ENCODE measurements around the gene SLC17A8.
"Not testable (repeated sequence)": the region's sequence is repeated elsewhere in the genome, so short reads cannot be mapped to it uniquely, and the experiment has no call there.

SLC17A8 gene

GRCh38 chr12:100356644-100357223, at the start of gene SLC17A8:
Gene SLC17A8 (plus strand): TSS chr12:100357074. CDS start chr12:100357392, 318 bp downstream.
- Histone ChIP-seq H3K9ac (ENCODE audit: low read depth, low read length) (no peak within 1 kb of the TSS), H3K4me3 (ENCODE audit: low read depth, low read length) (no peak within 1 kb of the TSS)

GRCh38 chr12:100308138-100308537, 48.7 kb upstream of the SLC17A8 start:
- not testable (repeated sequence) for H3K27ac ChIP-seq (ENCODE audit: low read depth, low read length); H3K27me3 ChIP-seq (ENCODE audit: control insufficient read depth, insufficient read depth, low read length); H3K9me3 ChIP-seq (ENCODE audit: control insufficient read depth, insufficient read depth, low read length); H3K9ac ChIP-seq (ENCODE audit: low read depth, low read length); H3K4me1 ChIP-seq (ENCODE audit: control insufficient read depth, insufficient read depth, low read length); H3K4me3 ChIP-seq (ENCODE audit: low read depth, low read length)
- H3K36me3 ChIP-seq (ENCODE audit: control insufficient read depth, insufficient read depth, low read length) = peaks cover 29% of the 10 kb centered on the region

More at GRCh38 chr12:100356644-100357223, at the start of gene SLC17A8:
- Histone ChIP-seq H3K36me3 (ENCODE audit: control insufficient read depth, insufficient read depth, low read length) (no peaks in the 10 kb centered on the region), H3K27ac (ENCODE audit: low read depth, low read length) (no peak within 1 kb of the TSS), H3K4me1 (ENCODE audit: control insufficient read depth, insufficient read depth, low read length) (peaks cover 15% of the 10 kb centered on the region), H3K9me3 (ENCODE audit: control insufficient read depth, insufficient read depth, low read length) (no peaks in the 10 kb centered on the region), H3K27me3 (ENCODE audit: control insufficient read depth, insufficient read depth, low read length) (no peaks in the 10 kb centered on the region)

- no peak overlapping the region for H3K4me3 ChIP-seq (ENCODE audit: low read depth, low read length)
- peaks cover 54% of the 10 kb centered on the region for H3K36me3 ChIP-seq (ENCODE audit: control insufficient read depth, insufficient read depth, low read length)
- no peak overlapping the region for H3K27ac ChIP-seq (ENCODE audit: low read depth, low read length)
- no peak overlapping the region for H3K9ac ChIP-seq (ENCODE audit: low read depth, low read length)
- no peaks in the 10 kb centered on the region for H3K27me3 ChIP-seq (ENCODE audit: control insufficient read depth, insufficient read depth, low read length)
- no peaks in the 10 kb centered on the region for H3K4me1 ChIP-seq (ENCODE audit: control insufficient read depth, insufficient read depth, low read length)
- no peaks in the 10 kb centered on the region for H3K9me3 ChIP-seq (ENCODE audit: control insufficient read depth, insufficient read depth, low read length)
These were observed 45.6 kb upstream of the SLC17A8 start for GRCh38 chr12:100311317-100311716.

GRCh38 chr12:100317371-100317770, 39.5 kb upstream of the SLC17A8 start:
- H3K4me1 ChIP-seq (ENCODE audit: control insufficient read depth, insufficient read depth, low read length) = no peaks in the 10 kb centered on the region
- H3K4me3 ChIP-seq (ENCODE audit: low read depth, low read length) = no peak overlapping the region
- H3K36me3 ChIP-seq (ENCODE audit: control insufficient read depth, insufficient read depth, low read length) = peaks cover 76% of the 10 kb centered on the region
- H3K27ac ChIP-seq (ENCODE audit: low read depth, low read length) = no peak overlapping the region
- no peaks in the 10 kb centered on the region for H3K9me3 ChIP-seq (ENCODE audit: control insufficient read depth, insufficient read depth, low read length)
- H3K9ac ChIP-seq (ENCODE audit: low read depth, low read length) = no peak overlapping the region
- no peaks in the 10 kb centered on the region for H3K27me3 ChIP-seq (ENCODE audit: control insufficient read depth, insufficient read depth, low read length)

- Histone ChIP-seq H3K36me3 (ENCODE audit: control insufficient read depth, insufficient read depth, low read length) (peaks cover 49% of the 10 kb centered on the region), H3K4me3 (ENCODE audit: low read depth, low read length) (no peak overlapping the region), H3K4me1 (ENCODE audit: control insufficient read depth, insufficient read depth, low read length) (peaks cover 15% of the 10 kb centered on the region), H3K27ac (ENCODE audit: low read depth, low read length) (no peak overlapping the region), H3K9me3 (ENCODE audit: control insufficient read depth, insufficient read depth, low read length) (no peaks in the 10 kb centered on the region), H3K9ac (ENCODE audit: low read depth, low read length) (no peak overlapping the region), H3K27me3 (ENCODE audit: control insufficient read depth, insufficient read depth, low read length) (no peaks in the 10 kb centered on the region)
These were observed 32.4 kb upstream of the SLC17A8 start for GRCh38 chr12:100324498-100324897.

GRCh38 chr12:100326208-100326607, 30.7 kb upstream of the SLC17A8 start:
- Histone ChIP-seq H3K9ac (ENCODE audit: low read depth, low read length) (no peak overlapping the region; the same call in 1 of the 2 replicates), H3K9me3 (ENCODE audit: control insufficient read depth, insufficient read depth, low read length) (no peaks in the 10 kb centered on the region), H3K27ac (ENCODE audit: low read depth, low read length) (no peak overlapping the region), H3K4me3 (ENCODE audit: low read depth, low read length) (peak overlapping the region; percentile 4; the same call in 1 of the 2 replicates), H3K4me1 (ENCODE audit: control insufficient read depth, insufficient read depth, low read length) (peaks cover 15% of the 10 kb centered on the region), H3K27me3 (ENCODE audit: control insufficient read depth, insufficient read depth, low read length) (no peaks in the 10 kb centered on the region), H3K36me3 (ENCODE audit: control insufficient read depth, insufficient read depth, low read length) (peaks cover 53% of the 10 kb centered on the region)

GRCh38 chr12:100329800-100330199, 27.1 kb upstream of the SLC17A8 start:
- Histone ChIP-seq H3K27me3 (ENCODE audit: control insufficient read depth, insufficient read depth, low read length) (no peaks in the 10 kb centered on the region), H3K27ac (ENCODE audit: low read depth, low read length) (no peak overlapping the region), H3K36me3 (ENCODE audit: control insufficient read depth, insufficient read depth, low read length) (peaks cover 55% of the 10 kb centered on the region), H3K4me1 (ENCODE audit: control insufficient read depth, insufficient read depth, low read length) (peaks cover 15% of the 10 kb centered on the region), H3K9ac (ENCODE audit: low read depth, low read length) (no peak overlapping the region), H3K4me3 (ENCODE audit: low read depth, low read length) (no peak overlapping the region), H3K9me3 (ENCODE audit: control insufficient read depth, insufficient read depth, low read length) (no peaks in the 10 kb centered on the region)

- Histone ChIP-seq H3K4me1 (ENCODE audit: control insufficient read depth, insufficient read depth, low read length) (peaks cover 4% of the 10 kb centered on the region; the same call in 1 of the 2 replicates), H3K27me3 (ENCODE audit: control insufficient read depth, insufficient read depth, low read length) (no peaks in the 10 kb centered on the region), H3K9ac (ENCODE audit: low read depth, low read length) (no peak overlapping the region), H3K9me3 (ENCODE audit: control insufficient read depth, insufficient read depth, low read length) (no peaks in the 10 kb centered on the region), H3K36me3 (ENCODE audit: control insufficient read depth, insufficient read depth, low read length) (peaks cover 69% of the 10 kb centered on the region), H3K27ac (ENCODE audit: low read depth, low read length) (no peak overlapping the region), H3K4me3 (ENCODE audit: low read depth, low read length) (no peak overlapping the region)
These were observed 25.0 kb upstream of the SLC17A8 start for GRCh38 chr12:100331871-100332270.

GRCh38 chr12:100332852-100333251, 24.0 kb upstream of the SLC17A8 start:
- Histone ChIP-seq H3K36me3 (ENCODE audit: control insufficient read depth, insufficient read depth, low read length) (peaks cover 71% of the 10 kb centered on the region), H3K9me3 (ENCODE audit: control insufficient read depth, insufficient read depth, low read length) (no peaks in the 10 kb centered on the region), H3K27me3 (ENCODE audit: control insufficient read depth, insufficient read depth, low read length) (no peaks in the 10 kb centered on the region), H3K4me3 (ENCODE audit: low read depth, low read length) (no peak overlapping the region), H3K27ac (ENCODE audit: low read depth, low read length) (no peak overlapping the region), H3K9ac (ENCODE audit: low read depth, low read length) (no peak overlapping the region), H3K4me1 (ENCODE audit: control insufficient read depth, insufficient read depth, low read length) (0 out of 2 replicates have a peak, but pooled peaks cover 3% of the 10 kb centered on the region)

- no peaks in the 10 kb centered on the region for H3K9me3 ChIP-seq (ENCODE audit: control insufficient read depth, insufficient read depth, low read length)
- no peak overlapping the region for H3K27ac ChIP-seq (ENCODE audit: low read depth, low read length)
- H3K9ac ChIP-seq (ENCODE audit: low read depth, low read length) = no peak overlapping the region
- H3K4me3 ChIP-seq (ENCODE audit: low read depth, low read length) = no peak overlapping the region
- H3K4me1 ChIP-seq (ENCODE audit: control insufficient read depth, insufficient read depth, low read length) = peaks cover 12% of the 10 kb centered on the region
- peaks cover 53% of the 10 kb centered on the region for H3K36me3 ChIP-seq (ENCODE audit: control insufficient read depth, insufficient read depth, low read length)
- no peaks in the 10 kb centered on the region for H3K27me3 ChIP-seq (ENCODE audit: control insufficient read depth, insufficient read depth, low read length)
These were observed 19.6 kb upstream of the SLC17A8 start for GRCh38 chr12:100337299-100337698.

GRCh38 chr12:100337727-100338126, 19.1 kb upstream of the SLC17A8 start:
- Histone ChIP-seq H3K36me3 (ENCODE audit: control insufficient read depth, insufficient read depth, low read length) (peaks cover 53% of the 10 kb centered on the region), H3K4me1 (ENCODE audit: control insufficient read depth, insufficient read depth, low read length) (peaks cover 12% of the 10 kb centered on the region), H3K27ac (ENCODE audit: low read depth, low read length) (no peak overlapping the region)

More at GRCh38 chr12:100337727-100338126, 19.1 kb upstream of the SLC17A8 start:
- H3K9me3 ChIP-seq (ENCODE audit: control insufficient read depth, insufficient read depth, low read length) = no peaks in the 10 kb centered on the region
- no peak overlapping the region for H3K9ac ChIP-seq (ENCODE audit: low read depth, low read length)
- no peaks in the 10 kb centered on the region for H3K27me3 ChIP-seq (ENCODE audit: control insufficient read depth, insufficient read depth, low read length)
- no peak overlapping the region for H3K4me3 ChIP-seq (ENCODE audit: low read depth, low read length)

Data from HUES48 (cell line).